OCI-LY3 (cell line): ENCODE data around the gene CARNS1.

ENCODE experiments used
- EZH2phosphoT487 ChIP-seq: fragments of 200-600 bp; shearing (Covaris generic); IDR thresholded peaks from 2 replicates; pipeline ENCODE4 v1.6.1; 2018; ENCODE audit warnings: antibody characterized with exemption, mixed run types, low read depth
- TF ChIP-seq, protein P1 (sequence below): fragments of 200-600, 300-600 bp; sonication (generic); IDR thresholded peaks from 2 replicates; pipeline ENCODE4 v1.5.1; 2014; ENCODE audit warnings: antibody characterized with exemption, low read length, low read depth

DNA sequence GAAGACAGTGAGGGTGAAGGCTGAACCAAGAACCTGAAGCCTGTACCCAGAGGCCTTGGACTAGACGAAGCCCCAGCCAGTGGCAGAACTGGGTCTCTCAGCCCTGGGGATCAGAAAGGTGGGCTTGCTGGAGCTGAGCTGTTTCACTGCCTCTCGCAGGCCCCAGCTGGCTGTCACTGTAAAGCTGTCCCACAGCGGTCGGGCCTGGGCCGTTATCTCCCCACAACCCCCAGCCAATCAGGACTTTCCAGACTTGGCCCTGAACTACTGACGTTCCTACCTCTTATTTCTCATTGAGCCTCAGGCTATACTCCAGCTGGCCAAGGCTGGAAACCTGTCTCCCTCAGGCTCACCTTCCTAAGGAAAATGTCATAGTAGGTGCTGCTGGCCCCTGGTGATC lies 17.9 kb upstream of the CARNS1 start:
- TF ChIP-seq, protein P1, sequence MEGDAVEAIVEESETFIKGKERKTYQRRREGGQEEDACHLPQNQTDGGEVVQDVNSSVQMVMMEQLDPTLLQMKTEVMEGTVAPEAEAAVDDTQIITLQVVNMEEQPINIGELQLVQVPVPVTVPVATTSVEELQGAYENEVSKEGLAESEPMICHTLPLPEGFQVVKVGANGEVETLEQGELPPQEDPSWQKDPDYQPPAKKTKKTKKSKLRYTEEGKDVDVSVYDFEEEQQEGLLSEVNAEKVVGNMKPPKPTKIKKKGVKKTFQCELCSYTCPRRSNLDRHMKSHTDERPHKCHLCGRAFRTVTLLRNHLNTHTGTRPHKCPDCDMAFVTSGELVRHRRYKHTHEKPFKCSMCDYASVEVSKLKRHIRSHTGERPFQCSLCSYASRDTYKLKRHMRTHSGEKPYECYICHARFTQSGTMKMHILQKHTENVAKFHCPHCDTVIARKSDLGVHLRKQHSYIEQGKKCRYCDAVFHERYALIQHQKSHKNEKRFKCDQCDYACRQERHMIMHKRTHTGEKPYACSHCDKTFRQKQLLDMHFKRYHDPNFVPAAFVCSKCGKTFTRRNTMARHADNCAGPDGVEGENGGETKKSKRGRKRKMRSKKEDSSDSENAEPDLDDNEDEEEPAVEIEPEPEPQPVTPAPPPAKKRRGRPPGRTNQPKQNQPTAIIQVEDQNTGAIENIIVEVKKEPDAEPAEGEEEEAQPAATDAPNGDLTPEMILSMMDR = no peak
- TF ChIP-seq EZH2phosphoT487 = no peak
